Mucosa of stomach (tissue), 1 donor: ENCODE data around the gene CEP131.

Experiments
- H3K27me3 ChIP-seq: one replicate; pipeline ENCODE4 v1.7.0; 2013; ENCODE audit warnings: mild to moderate bottlenecking, low read length; ENCODE audit not compliant: control insufficient read depth, insufficient read depth
- H3K36me3 ChIP-seq: one replicate; pipeline ENCODE4 v1.7.0; 2013; ENCODE audit warnings: low read length; ENCODE audit not compliant: control insufficient read depth, insufficient read depth
- H3K4me1 ChIP-seq: one replicate; pipeline ENCODE4 v1.7.0; 2013; ENCODE audit warnings: mild to moderate bottlenecking, low read length; ENCODE audit not compliant: control insufficient read depth, insufficient read depth
- H3K4me3 ChIP-seq: one replicate; pipeline ENCODE4 v1.7.0; 2013; ENCODE audit warnings: low read length
- H3K9ac ChIP-seq: one replicate; pipeline ENCODE4 v1.7.0; 2013; ENCODE audit warnings: mild to moderate bottlenecking, low read length, moderate library complexity
- H3K9me3 ChIP-seq: one replicate; pipeline ENCODE4 v1.7.0; 2013; ENCODE audit warnings: mild to moderate bottlenecking, low read length, moderate library complexity; ENCODE audit not compliant: control insufficient read depth
- donor health status: Pancreatic carcinoma.

CEP131 gene

DNA sequence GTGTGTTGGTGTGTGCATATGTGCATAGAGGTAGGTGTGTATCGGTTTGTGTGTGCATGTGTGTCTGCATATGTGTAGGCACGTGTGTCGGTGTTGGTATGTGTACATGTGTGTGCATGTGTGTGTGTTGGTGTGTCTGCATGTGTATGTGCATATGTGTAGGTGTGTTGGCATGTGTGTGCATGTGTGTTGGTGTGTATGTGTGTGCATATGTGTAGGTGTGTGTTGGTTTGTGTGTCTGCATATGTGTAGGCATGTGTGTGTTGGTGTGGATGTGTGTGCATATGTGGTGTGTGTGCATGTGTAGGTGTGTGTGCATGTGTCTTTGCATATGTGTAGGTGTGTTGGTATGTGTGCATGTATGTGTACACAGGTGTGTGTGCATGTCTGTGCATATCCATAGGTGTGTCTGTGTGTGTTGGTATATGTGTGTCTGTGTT lies 52.9 kb downstream of the CEP131 start:
- Histone ChIP-seq H3K4me1 (peaks cover 10% of the 10 kb centered on the region), H3K4me3 (no peak overlapping the region), H3K27me3 (peaks cover 19% of the 10 kb centered on the region)

GRCh38 chr17:81167638-81168037 lies 55.1 kb downstream of the CEP131 start:
- H3K9me3 ChIP-seq: no peaks in the 10 kb centered on the region
- H3K36me3 ChIP-seq: no peaks in the 10 kb centered on the region
- peaks cover 10% of the 10 kb centered on the region for H3K4me1 ChIP-seq
- H3K4me3 ChIP-seq: no peak overlapping the region
- H3K9ac ChIP-seq: no peak overlapping the region
- peaks cover 30% of the 10 kb centered on the region for H3K27me3 ChIP-seq

More for the DNA sequence above, 52.9 kb downstream of the CEP131 start:
- no peaks in the 10 kb centered on the region for H3K36me3 ChIP-seq
- H3K9me3 ChIP-seq: no peaks in the 10 kb centered on the region
- H3K9ac ChIP-seq: no peak overlapping the region

- peaks cover 30% of the 10 kb centered on the region for H3K27me3 ChIP-seq
- H3K4me3 ChIP-seq: no peak overlapping the region
- no peaks in the 10 kb centered on the region for H3K9me3 ChIP-seq
- H3K36me3 ChIP-seq: no peaks in the 10 kb centered on the region
- H3K4me1 ChIP-seq: peaks cover 10% of the 10 kb centered on the region
- no peak overlapping the region for H3K9ac ChIP-seq
These were observed 55.6 kb downstream of the CEP131 start for GRCh38 chr17:81167194-81167524.

GRCh38 chr17:81166033-81166492 lies 56.7 kb downstream of the CEP131 start, which contains the start of gene AATK:
AATK (minus strand) TSS chr17:81166221; CDS start chr17:81165992, 229 bp downstream.
- Histone ChIP-seq H3K4me1 (peaks cover 5% of the 10 kb centered on the region), H3K27me3 (peaks cover 30% of the 10 kb centered on the region), H3K9me3 (no peaks in the 10 kb centered on the region), H3K36me3 (no peaks in the 10 kb centered on the region), H3K4me3 (no peak within 1 kb of the TSS), H3K9ac (no peak within 1 kb of the TSS)

- Histone ChIP-seq H3K4me1 (peaks cover 5% of the 10 kb centered on the region), H3K36me3 (no peaks in the 10 kb centered on the region), H3K9ac (no peak within 1 kb of the TSS), H3K9me3 (no peaks in the 10 kb centered on the region), H3K4me3 (no peak within 1 kb of the TSS), H3K27me3 (peaks cover 30% of the 10 kb centered on the region)
These were observed 57.3 kb downstream of the CEP131 start, which contains the start of gene PVALEF for GRCh38 chr17:81165246-81166032. PVALEF (plus strand) TSS chr17:81165507; CDS start chr17:81181227, 15,720 bp downstream.

GRCh38 chr17:81164371-81165245 lies 58.2 kb downstream of the CEP131 start:
- no peaks in the 10 kb centered on the region for H3K36me3 ChIP-seq
- peaks cover 5% of the 10 kb centered on the region for H3K4me1 ChIP-seq
- peaks cover 30% of the 10 kb centered on the region for H3K27me3 ChIP-seq
- no peak overlapping the region for H3K9ac ChIP-seq
- H3K4me3 ChIP-seq: no peak overlapping the region
- no peaks in the 10 kb centered on the region for H3K9me3 ChIP-seq

DNA sequence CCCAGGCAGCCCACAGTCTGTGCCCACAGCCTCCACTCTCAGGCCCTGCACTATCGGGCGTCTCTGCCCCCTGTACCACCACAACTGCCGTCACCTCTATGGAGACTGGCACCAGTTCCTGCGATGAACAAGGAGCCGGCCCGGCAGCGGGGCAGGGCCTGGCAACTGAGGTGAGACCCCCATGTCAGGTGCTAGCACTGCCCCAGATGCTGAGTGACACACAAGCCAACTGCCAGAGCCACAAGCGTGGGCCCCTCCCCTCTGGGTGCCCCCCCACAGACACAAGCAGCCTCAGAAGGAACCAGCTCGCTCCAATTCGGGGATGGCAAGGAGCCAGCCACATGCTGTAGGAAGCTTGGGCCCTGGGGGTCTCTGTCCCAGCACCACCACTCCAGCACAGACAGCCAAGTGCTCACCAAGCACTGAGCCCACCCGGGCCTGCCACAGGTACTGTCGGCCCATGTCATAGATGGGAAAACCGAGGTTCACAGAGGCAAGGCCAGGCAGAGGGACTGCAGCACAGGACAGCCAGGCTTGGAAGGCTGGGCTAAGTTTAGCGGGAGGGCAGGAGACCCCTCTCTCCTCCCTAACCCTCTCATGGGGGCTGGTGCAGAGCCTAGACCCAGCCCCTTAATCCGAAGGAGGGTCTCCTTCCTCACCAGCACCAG lies 58.9 kb downstream of the CEP131 start:
- no peaks in the 10 kb centered on the region for H3K36me3 ChIP-seq
- no peaks in the 10 kb centered on the region for H3K9me3 ChIP-seq
- H3K9ac ChIP-seq: no peak overlapping the region
- H3K4me1 ChIP-seq: peaks cover 5% of the 10 kb centered on the region
- peaks cover 30% of the 10 kb centered on the region for H3K27me3 ChIP-seq
- no peak overlapping the region for H3K4me3 ChIP-seq

- Histone ChIP-seq H3K9ac (no peak overlapping the region), H3K4me1 (peaks cover 5% of the 10 kb centered on the region), H3K9me3 (no peaks in the 10 kb centered on the region), H3K27me3 (peaks cover 30% of the 10 kb centered on the region), H3K4me3 (no peak overlapping the region), H3K36me3 (no peaks in the 10 kb centered on the region)
These were observed 59.6 kb downstream of the CEP131 start for GRCh38 chr17:81163051-81163695.

DNA sequence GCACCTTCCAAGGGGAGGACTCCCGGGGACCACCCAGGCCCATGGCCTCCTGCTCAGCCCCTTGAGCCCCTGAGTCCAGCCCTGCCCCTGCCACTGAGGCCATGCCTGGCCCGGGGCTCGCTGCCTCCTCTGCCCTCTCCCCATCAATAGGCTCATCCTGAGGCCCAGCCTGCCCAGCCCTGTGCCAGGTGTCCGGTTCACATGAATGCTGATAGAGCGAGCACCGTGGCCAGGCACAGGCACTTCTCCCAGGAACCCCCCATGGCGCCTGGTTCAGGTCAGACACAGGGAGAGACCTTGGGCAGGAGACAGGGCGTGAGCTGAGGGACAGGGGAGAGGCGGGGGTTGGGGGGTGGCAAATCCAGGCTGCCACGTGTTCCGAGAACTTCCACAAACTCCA lies 60.3 kb downstream of the CEP131 start:
- H3K4me3 ChIP-seq: no peak overlapping the region
- H3K36me3 ChIP-seq: no peaks in the 10 kb centered on the region
- no peaks in the 10 kb centered on the region for H3K9me3 ChIP-seq
- no peak overlapping the region for H3K9ac ChIP-seq
- peaks cover 30% of the 10 kb centered on the region for H3K27me3 ChIP-seq
- peaks cover 5% of the 10 kb centered on the region for H3K4me1 ChIP-seq

DNA sequence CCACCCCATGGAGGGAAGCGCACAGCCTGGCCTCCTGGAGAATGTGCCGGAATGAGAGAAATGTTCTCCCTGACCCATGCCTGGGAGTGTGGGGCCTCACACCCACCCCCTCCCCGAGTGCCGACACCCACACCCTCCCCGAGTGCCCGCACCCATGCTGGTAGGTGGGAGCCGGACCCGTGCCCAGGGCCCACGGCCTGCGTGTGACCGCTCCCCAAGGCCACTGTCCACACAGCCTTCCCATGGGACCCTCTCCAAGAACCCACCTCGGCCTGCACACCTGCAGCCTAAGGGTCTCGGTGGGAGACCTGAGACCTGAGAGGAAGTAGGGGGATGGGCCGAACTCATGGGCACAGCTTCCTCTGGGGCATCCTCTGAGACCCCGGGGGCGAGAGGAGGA lies 60.8 kb downstream of the CEP131 start:
- Histone ChIP-seq H3K4me3 (no peak overlapping the region), H3K27me3 (peaks cover 26% of the 10 kb centered on the region), H3K4me1 (peaks cover 5% of the 10 kb centered on the region), H3K9ac (no peak overlapping the region), H3K36me3 (no peaks in the 10 kb centered on the region), H3K9me3 (no peaks in the 10 kb centered on the region)

GRCh38 chr17:81161536-81161935 lies 61.2 kb downstream of the CEP131 start:
- Histone ChIP-seq H3K9me3 (no peaks in the 10 kb centered on the region), H3K4me3 (no peak overlapping the region), H3K27me3 (peaks cover 22% of the 10 kb centered on the region), H3K4me1 (peaks cover 5% of the 10 kb centered on the region), H3K36me3 (no peaks in the 10 kb centered on the region), H3K9ac (no peak overlapping the region)
